Colonic mucosa (tissue), 4 donors: Measurements from ENCODE around the gene SIX2. TPM values are rescaled to one million over a fixed set of nuclear protein-coding genes. Genes with fewer than 3 reads are reported as not detected.

Experiments
- DNase-seq: peaks from one replicate; pipeline ENCODE4 v3.0.0-alpha.2; 2020
- H3K27ac ChIP-seq: fragments of 200-600 bp; one replicate; pipeline ENCODE4 v1.8.0; 2021
- H3K27me3 ChIP-seq: fragments of 200-600 bp; one replicate; pipeline ENCODE4 v1.8.0; 2021
- H3K36me3 ChIP-seq: fragments of 200-600 bp; one replicate; pipeline ENCODE4 v1.8.0; 2021
- H3K4me1 ChIP-seq: fragments of 200-600 bp; one replicate; pipeline ENCODE4 v1.8.0; 2021; ENCODE audit warnings: mild to moderate bottlenecking
- H3K4me3 ChIP-seq: fragments of 200-600 bp; one replicate; pipeline ENCODE4 v1.8.0; 2021
- H3K9ac ChIP-seq, 2 donors: one replicate each; pipeline ENCODE4 v1.7.0; 2013; ENCODE audit warnings: control low read depth in 2 of 2, low read depth in 2 of 2, low read length in 2 of 2
- H3K9me3 ChIP-seq: fragments of 200-600 bp; one replicate; pipeline ENCODE4 v1.8.0; 2021
- CTCF ChIP-seq: fragments of 200-600 bp; IDR thresholded peaks from one replicate; pipeline ENCODE4 v1.8.0; 2022; ENCODE audit warnings: antibody characterized with exemption, mild to moderate bottlenecking
- intact Hi-C: fragments of 100-400 bp; cut with DNase I; formaldehyde crosslinking; loops from one replicate; pipeline ENCODE4 v1.14.1; 2022
- total RNA-seq, 2 donors: library from RNA; stranded (reverse); fragmentation: NEBNext Ultra II Directional in 1 of 2; extraction: Animal tissue kit (Norgen Biotek cat#: 25700) in 1 of 2; gene quantifications; one replicate each; pipeline ENCODE4 v1.2.1, GENCODE V29; 2021
- donor health status: healthy.
- donor health status: DM: no; HTN: no; CAD: no.
- donor health status: DM: no; HTN: no; CAD: no.

SIX2 gene
- total RNA-seq, 2 donors from 2014 or later = 0.10 TPM; not detected in 1

- Histone ChIP-seq H3K9ac (no peak overlapping the region), H3K36me3 (no peaks in the 10 kb centered on the region), H3K4me1 (peaks cover 9% of the 10 kb centered on the region), H3K27me3 (peaks cover 99% of the 10 kb centered on the region), H3K27ac (no peak overlapping the region), H3K9me3 (no peaks in the 10 kb centered on the region), H3K4me3 (no peak overlapping the region)
- DNase-seq = no peak
- no peak for TF ChIP-seq CTCF
- intact Hi-C loops = no loop called here
These were observed 5.4 kb downstream of the SIX2 start for GRCh38 chr2:45003579-45004551.

GRCh38 chr2:45002686-45003085 lies 6.6 kb downstream of the SIX2 start:
- Histone ChIP-seq H3K4me3 (no peak overlapping the region), H3K27me3 (peaks cover 96% of the 10 kb centered on the region), H3K27ac (no peak overlapping the region), H3K4me1 (peaks cover 4% of the 10 kb centered on the region), H3K9me3 (no peaks in the 10 kb centered on the region), H3K36me3 (no peaks in the 10 kb centered on the region), H3K9ac (no peak overlapping the region)
- TF ChIP-seq CTCF = no peak
- intact Hi-C loops = no loop called here
- no peak for DNase-seq

DNA sequence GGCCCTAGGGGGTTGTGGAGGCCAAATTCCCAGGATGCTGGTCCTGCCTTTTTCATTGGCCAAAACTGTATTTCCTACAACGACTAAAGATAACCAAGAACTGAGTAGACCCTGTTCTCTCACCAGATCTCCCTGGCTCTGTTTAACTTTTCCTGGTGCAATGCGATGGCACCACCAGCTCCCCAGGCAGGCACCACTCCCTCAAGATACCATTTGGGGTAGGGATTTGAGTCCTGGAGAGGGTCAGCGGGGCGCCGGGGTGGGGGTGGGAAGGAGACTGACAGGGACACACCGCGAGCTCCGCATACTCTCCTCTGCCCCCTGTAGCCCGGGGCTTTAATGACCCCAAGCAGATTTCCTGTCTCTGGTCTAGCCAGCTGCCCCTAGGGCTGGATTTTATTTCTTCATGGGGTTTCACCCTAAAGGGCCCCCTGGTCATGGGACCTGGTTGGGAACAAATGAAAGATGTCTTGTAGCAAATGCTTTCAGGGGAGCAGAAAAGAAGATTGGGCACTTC lies 7.3 kb downstream of the SIX2 start:
- Histone ChIP-seq H3K4me3 (no peak overlapping the region), H3K4me1 (peaks cover 4% of the 10 kb centered on the region), H3K9ac (no peak overlapping the region), H3K27me3 (peaks cover 97% of the 10 kb centered on the region), H3K27ac (no peak overlapping the region), H3K9me3 (no peaks in the 10 kb centered on the region), H3K36me3 (no peaks in the 10 kb centered on the region)
- DNase-seq = no peak
- no peak for TF ChIP-seq CTCF
- intact Hi-C loops = no loop called here

GRCh38 chr2:45000921-45001868 lies 8.1 kb downstream of the SIX2 start:
- intact Hi-C loops = no loop called here
- Histone ChIP-seq H3K9me3 (no peaks in the 10 kb centered on the region), H3K36me3 (no peaks in the 10 kb centered on the region), H3K4me3 (no peak overlapping the region), H3K27ac (no peak overlapping the region), H3K4me1 (peaks cover 4% of the 10 kb centered on the region), H3K27me3 (peaks cover 92% of the 10 kb centered on the region), H3K9ac (no peak overlapping the region)
- DNase-seq = no peak
- no peak for TF ChIP-seq CTCF

- H3K27me3 ChIP-seq = peaks cover 84% of the 10 kb centered on the region
- H3K36me3 ChIP-seq = no peaks in the 10 kb centered on the region
- H3K9me3 ChIP-seq = no peaks in the 10 kb centered on the region
- peaks cover 4% of the 10 kb centered on the region for H3K4me1 ChIP-seq
- DNase-seq = no peak
- no peak for TF ChIP-seq CTCF
- H3K9ac ChIP-seq = no peak overlapping the region
- H3K4me3 ChIP-seq = no peak overlapping the region
- no peak overlapping the region for H3K27ac ChIP-seq
- intact Hi-C loops = no loop called here
These were observed 8.8 kb downstream of the SIX2 start for GRCh38 chr2:45000341-45000901.
